Neutrophil (primary cell): ENCODE measurements around the gene APPBP2.

Source experiments
- H3K27ac ChIP-seq: fragments of 200-600 bp; sonication (generic); 2 replicates; pipeline ENCODE4 v1.5.1; 2016; ENCODE audit warnings: mild to moderate bottlenecking, moderate library complexity
- H3K27me3 ChIP-seq: fragments of 200-600 bp; sonication (generic); 2 replicates; pipeline ENCODE4 v1.6.0; 2016; ENCODE audit warnings: mild to moderate bottlenecking
- H3K36me3 ChIP-seq: fragments of 200-600 bp; sonication (generic); 2 replicates; pipeline ENCODE4 v1.5.1; 2017
- H3K4me1 ChIP-seq, 2 experiments: fragments of 200-600 bp in 1 of 2; sonication (generic) in 1 of 2; 1 replicate in 1 of 2; 2 replicates in 1 of 2; pipeline versions ENCODE4 v1.5.1 to v1.6.1; 2013 to 2016; ENCODE audit warnings: low read depth in 1 of 2, low read length in 1 of 2, mild to moderate bottlenecking in 1 of 2, moderate library complexity in 1 of 2; ENCODE audit not compliant: control insufficient read depth in 1 of 2, insufficient read depth in 1 of 2
- H3K4me3 ChIP-seq, 2 experiments: fragments of 200-600 bp in 1 of 2; sonication (generic) in 1 of 2; 1 replicate in 1 of 2; 2 replicates in 1 of 2; pipeline ENCODE4 v1.5.1; 2013 to 2016; ENCODE audit warnings: low read depth in 1 of 2, low read length in 1 of 2, mild to moderate bottlenecking in 1 of 2, moderate library complexity in 1 of 2
- H3K9me3 ChIP-seq: fragments of 200-600 bp; sonication (generic); 2 replicates; pipeline ENCODE4 v1.5.1; 2016
- TF ChIP-seq, protein P1 (sequence below): fragments of 200-600 bp; sonication (generic); IDR thresholded peaks from 2 replicates; pipeline ENCODE4 v1.5.1; 2016; ENCODE audit warnings: antibody characterized with exemption

Gene APPBP2

DNA sequence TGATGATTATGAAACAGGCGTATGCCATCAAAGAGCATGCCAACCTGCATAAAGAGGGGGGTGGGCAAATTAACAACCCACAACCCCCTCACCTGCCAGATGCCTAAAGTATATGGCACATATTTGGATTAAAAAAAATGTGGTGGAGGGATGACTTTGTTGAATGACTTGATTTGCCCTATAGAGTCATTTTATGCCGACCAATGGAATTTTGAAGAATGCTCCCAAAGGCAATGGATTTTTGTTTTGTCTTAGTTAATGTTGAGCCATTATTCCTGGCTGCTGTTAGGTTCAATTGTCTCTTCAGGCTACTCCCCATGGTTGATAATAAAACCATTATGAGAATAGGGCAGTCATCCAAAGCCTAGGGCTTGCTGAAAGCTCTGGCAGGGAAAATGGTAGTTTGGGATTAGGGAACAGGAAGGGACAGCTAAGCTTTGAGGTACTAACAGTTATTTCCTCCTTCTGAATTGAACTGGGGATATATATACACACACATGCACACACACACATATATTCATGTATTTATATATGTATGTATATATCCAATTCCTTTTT is 109.6 kb downstream of the APPBP2 start:
- TF ChIP-seq, protein P1, sequence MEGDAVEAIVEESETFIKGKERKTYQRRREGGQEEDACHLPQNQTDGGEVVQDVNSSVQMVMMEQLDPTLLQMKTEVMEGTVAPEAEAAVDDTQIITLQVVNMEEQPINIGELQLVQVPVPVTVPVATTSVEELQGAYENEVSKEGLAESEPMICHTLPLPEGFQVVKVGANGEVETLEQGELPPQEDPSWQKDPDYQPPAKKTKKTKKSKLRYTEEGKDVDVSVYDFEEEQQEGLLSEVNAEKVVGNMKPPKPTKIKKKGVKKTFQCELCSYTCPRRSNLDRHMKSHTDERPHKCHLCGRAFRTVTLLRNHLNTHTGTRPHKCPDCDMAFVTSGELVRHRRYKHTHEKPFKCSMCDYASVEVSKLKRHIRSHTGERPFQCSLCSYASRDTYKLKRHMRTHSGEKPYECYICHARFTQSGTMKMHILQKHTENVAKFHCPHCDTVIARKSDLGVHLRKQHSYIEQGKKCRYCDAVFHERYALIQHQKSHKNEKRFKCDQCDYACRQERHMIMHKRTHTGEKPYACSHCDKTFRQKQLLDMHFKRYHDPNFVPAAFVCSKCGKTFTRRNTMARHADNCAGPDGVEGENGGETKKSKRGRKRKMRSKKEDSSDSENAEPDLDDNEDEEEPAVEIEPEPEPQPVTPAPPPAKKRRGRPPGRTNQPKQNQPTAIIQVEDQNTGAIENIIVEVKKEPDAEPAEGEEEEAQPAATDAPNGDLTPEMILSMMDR: no peak
- H3K4me3 ChIP-seq: no peak overlapping the region
- no peaks in the 10 kb centered on the region for H3K27me3 ChIP-seq
- H3K27ac ChIP-seq: no peak overlapping the region
- H3K4me1 ChIP-seq: peaks cover 5 to 10% of the 10 kb centered on the region in 2 experiments
- no peaks in the 10 kb centered on the region for H3K36me3 ChIP-seq
- H3K9me3 ChIP-seq: no peaks in the 10 kb centered on the region

DNA sequence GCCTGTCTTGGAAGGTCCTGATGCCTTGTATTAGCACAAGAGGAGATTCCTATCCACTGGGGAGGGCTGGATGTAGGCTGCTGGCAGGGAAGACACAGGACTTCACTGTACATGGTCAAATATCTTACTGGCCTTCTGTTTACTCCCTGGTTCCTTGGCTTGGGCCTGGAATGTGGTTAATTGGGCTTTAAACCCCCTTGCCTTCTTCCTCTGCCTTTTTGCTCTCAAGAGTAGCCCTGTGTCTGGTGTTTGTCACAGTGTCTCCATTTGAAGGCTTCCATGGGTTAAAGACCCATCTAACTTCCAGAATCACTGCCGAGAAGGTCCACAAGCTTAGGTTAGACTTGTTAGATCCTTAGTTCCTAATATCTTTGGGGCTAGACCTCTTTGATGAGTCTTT is 110.9 kb downstream of the APPBP2 start:
- no peaks in the 10 kb centered on the region for H3K9me3 ChIP-seq
- H3K4me3 ChIP-seq: no peak overlapping the region
- TF ChIP-seq, protein P1: no peak
- no peaks in the 10 kb centered on the region for H3K36me3 ChIP-seq
- no peak overlapping the region for H3K27ac ChIP-seq
- H3K4me1 ChIP-seq: no peaks in the 10 kb centered on the region
- H3K27me3 ChIP-seq: no peaks in the 10 kb centered on the region

DNA sequence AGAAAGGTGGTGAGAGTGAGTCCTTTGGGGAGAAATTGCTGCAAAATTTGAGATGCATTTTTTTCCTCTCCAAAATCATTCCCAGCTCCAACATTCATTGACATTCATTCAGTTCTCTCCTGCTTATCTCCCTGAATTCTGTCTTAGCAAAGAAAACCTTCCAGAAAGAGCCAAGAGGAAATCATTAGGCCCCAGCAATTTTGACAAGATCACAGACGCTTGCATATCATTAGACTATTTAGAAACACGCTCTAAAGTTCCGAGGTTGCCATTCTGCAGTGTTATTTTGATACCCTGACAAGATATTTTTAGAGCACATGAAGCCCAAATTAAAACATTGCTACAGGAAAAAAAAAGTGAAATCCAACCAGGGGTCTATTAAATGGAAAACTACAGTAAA is 113.3 kb downstream of the APPBP2 start:
- no peak overlapping the region for H3K27ac ChIP-seq
- H3K4me3 ChIP-seq: no peak overlapping the region
- no peaks in the 10 kb centered on the region for H3K27me3 ChIP-seq
- TF ChIP-seq, protein P1: no peak
- no peaks in the 10 kb centered on the region for H3K36me3 ChIP-seq
- H3K9me3 ChIP-seq: no peaks in the 10 kb centered on the region
- H3K4me1 ChIP-seq: no peaks in the 10 kb centered on the region

DNA sequence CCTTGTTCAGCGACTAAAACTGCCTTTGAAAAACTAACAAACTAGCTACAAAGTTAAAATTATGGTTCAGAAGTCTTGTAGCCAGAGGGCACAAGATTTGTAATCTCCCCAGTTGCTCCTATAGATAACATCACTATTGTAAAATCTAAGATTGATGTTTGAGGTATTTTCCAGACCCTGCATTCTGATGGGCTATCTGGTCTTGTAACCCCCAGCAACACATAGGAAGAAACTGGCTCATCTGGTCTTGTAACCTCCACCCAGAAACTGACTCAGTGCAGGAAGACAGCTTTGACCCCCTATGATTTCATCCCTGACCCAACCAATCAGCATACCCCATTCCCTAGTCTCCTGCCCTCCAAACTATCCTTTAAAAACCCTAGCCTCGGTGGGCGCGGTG is 116.0 kb downstream of the APPBP2 start:
- H3K4me1 ChIP-seq: no peaks in the 10 kb centered on the region
- no peaks in the 10 kb centered on the region for H3K9me3 ChIP-seq
- H3K4me3 ChIP-seq: no peak overlapping the region
- H3K27me3 ChIP-seq: no peaks in the 10 kb centered on the region
- no peak overlapping the region for H3K27ac ChIP-seq
- no peaks in the 10 kb centered on the region for H3K36me3 ChIP-seq
- TF ChIP-seq, protein P1: no peak

DNA sequence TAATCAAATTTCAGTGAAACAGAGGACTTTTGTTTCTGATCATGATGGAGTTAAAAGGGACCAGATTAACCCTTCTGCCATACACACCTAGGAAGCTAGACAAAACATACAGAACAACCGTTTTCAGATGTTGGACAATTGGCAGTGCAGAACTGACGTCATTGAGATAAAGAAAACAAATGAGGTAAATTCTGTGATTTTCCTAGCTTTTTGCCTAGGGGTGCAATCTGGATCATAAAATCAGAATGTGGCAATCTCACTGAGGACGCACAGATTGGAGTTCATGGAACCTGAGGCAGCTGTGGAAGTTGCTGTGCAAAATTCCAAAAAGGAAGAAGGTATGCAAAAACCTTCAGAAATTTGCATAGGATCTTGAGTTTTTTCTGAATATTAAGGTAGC is 119.2 kb downstream of the APPBP2 start:
- Histone ChIP-seq H3K36me3 (no peaks in the 10 kb centered on the region), H3K4me1 (peaks cover 10 to 13% of the 10 kb centered on the region in 2 experiments), H3K27me3 (no peaks in the 10 kb centered on the region), H3K9me3 (no peaks in the 10 kb centered on the region), H3K4me3 (no peak overlapping the region), H3K27ac (no peak overlapping the region)
- TF ChIP-seq, protein P1: no peak

DNA sequence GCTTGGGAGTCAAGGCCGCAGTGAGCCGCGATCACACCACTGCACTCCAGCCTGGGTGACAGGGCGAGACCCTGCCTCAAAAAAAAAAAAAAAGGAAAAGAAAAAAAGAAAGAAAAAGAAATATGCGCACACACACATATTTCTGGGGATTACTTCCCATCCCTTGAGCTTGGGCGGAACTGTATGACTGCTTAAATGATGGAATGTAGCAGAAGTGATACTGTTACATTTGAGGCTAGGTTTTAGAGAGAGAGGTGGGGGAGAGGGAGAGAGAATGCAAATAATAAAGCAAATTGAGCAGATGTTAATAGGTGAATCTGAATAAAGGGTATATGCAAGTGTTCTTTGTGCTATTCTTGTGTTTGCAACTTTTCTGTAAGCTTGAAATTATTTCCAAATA is 122.1 kb downstream of the APPBP2 start:
- Histone ChIP-seq H3K9me3 (no peaks in the 10 kb centered on the region), H3K27ac (no peak overlapping the region)

More for the DNA sequence above, 122.1 kb downstream of the APPBP2 start:
- Histone ChIP-seq H3K27me3 (no peaks in the 10 kb centered on the region), H3K4me1 (peaks cover 14 to 16% of the 10 kb centered on the region in 2 experiments), H3K36me3 (no peaks in the 10 kb centered on the region), H3K4me3 (no peak overlapping the region)
- TF ChIP-seq, protein P1: no peak
